SW 1271 (cell line): Measurements from ENCODE around the gene TCF20.

Source experiments
- DNase-seq, 2 experiments: peaks; one replicate each; lab custom pipeline; 2025; lab: John Stamatoyannopoulos, UW

The TCF20 gene

GRCh38 chr22:42261296-42261695 is 9.2 kb downstream of the TCF20 start:
- no peak for DNase-seq

GRCh38 chr22:42258126-42258525 is 12.3 kb downstream of the TCF20 start:
- DNase-seq: no peak

DNA sequence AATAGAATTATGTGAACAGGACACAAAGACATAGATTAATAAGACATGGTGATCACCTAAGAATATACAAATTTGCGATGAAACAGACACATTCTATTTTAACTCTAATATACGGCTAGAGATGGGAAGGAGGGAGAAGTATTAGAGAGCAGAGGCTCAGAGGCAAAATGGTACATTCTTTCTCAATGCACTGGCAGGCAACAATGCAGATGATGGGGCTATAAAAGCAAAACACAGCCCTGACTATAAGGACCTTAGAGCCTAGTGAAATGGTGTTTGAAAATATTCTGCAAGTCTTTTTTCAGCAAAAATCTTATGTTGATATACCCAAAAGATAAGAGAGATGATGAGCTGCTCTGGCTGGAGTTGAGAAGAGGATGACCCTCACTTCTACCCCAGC is 13.1 kb downstream of the TCF20 start:
- DNase-seq: no peak

GRCh38 chr22:42256930-42257329 is 13.5 kb downstream of the TCF20 start:
- no peak for DNase-seq

- DNase-seq: no peak
Measured at GRCh38 chr22:42256220-42256619, 14.2 kb downstream of the TCF20 start.

GRCh38 chr22:42249831-42250230 is 20.6 kb downstream of the TCF20 start:
- DNase-seq: no peak

DNA sequence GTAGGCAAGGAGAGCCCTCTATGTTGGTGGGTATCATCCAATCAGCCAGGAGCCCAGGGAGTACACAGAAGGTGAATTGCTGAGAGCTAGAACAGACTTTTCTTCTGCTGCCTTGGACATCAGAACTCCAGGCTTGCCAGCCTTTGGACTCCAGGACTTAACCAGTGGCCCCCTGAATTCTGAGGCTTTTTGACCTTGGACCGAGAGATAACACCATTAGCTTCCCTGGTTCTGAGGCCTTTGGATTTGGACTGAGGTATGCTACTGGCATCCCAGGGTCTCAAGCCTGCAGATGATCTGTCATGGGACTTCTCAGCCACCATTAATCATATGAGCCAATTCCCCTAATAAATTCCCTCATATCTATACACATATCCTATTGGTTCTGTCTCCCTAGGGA is 21.5 kb downstream of the TCF20 start:
- no peak for DNase-seq

DNA sequence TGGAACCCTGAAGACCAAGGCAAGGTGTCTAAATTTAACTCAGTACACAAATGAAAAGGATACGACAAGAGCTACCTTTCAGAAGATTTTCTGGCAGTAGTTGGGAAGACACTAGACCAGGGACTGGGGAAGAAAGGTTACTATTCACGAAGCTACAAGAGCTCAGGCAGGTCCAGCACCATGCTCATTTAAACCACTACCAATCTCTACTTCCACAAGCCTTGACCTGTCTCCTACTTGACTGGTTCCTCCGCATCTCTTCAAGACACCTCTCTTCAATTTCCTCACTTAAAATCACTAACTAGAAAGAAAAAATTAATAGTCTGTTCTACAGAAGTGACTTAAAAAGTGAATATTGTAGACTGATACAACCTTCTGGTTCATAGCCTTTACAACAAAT is 22.9 kb downstream of the TCF20 start:
- no peak for DNase-seq

- no peak for DNase-seq
Measured at GRCh38 chr22:42243802-42244060, 26.7 kb downstream of the TCF20 start.

GRCh38 chr22:42236848-42237247 is 33.6 kb downstream of the TCF20 start:
- no peak for DNase-seq

DNA sequence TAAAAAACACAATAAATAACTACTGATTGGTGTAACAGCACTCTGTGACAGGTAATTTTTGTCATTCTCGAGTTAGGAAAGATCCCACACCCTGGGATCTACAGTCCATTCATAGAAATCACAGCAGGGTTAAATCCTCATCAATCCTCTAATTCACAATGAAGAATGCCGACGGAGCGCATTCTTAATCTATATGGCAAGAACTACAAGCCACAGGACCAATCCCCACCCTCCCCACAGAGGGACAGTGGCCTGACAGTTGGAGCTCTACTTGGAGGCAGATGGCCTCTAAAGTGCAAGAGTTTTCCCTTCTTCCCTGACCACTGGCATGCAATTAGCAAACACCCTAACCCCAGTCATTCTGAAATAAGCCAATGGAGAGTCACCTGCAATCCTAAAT is 34.2 kb downstream of the TCF20 start:
- no peak for DNase-seq

DNA sequence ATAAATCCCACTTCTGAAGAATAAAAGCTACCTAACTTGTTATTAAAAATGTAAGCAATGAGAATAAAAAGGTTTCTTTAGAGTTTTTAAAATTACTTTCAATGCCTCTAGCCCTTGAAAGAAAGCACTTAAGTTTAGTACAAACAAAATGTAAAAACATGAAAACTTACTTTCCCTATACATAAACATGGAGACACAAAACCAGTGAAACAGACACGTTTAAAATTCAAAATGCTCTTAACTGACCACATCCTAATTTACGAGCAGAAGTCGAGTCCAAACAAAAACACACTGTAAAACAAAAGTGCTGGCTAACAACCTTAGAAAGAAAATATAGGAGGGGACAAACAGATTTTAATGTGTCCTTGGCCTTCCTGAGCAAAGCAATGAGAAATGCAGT is 36.6 kb downstream of the TCF20 start:
- DNase-seq: no peak

DNA sequence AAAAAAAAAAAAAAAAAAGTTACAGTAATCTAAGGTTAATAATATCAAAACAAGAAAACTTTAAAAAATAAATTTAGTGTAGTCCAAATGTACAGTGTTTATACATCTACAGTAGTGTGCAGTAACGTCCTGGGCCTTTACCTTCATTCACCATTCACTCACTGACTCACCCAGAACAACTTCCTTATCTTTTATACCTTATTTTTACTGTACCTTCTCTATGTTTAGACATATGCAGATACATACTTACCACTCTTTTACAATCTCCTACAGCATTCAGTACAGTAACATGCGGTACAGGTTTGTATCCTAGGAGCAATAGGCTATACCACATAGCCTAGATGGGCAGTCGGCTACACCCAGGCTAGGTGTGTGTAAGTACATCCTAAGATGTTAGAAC is 38.5 kb downstream of the TCF20 start:
- no peak for DNase-seq

GRCh38 chr22:42229455-42230149 is 40.9 kb downstream of the TCF20 start:
- DNase-seq: no peak

DNA sequence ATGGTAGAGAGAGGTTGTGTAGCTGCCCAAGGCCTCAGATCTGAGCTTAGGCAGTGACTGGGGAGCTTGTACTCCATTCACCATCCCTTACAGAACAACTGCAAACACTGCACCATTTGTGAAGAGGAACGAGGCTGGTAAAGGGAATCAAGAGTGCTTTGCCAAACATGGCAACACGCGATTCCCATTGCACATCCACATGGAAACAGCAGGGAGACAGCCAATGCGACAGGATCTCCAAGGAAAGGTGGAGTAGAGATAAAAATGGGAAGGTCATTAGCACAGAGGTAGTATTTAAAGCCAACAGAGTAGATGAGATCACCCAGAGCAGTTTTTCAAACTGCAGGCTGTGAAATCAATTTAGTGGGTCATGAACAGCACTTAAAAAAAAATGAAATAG is 42.0 kb downstream of the TCF20 start:
- no peak for DNase-seq

DNA sequence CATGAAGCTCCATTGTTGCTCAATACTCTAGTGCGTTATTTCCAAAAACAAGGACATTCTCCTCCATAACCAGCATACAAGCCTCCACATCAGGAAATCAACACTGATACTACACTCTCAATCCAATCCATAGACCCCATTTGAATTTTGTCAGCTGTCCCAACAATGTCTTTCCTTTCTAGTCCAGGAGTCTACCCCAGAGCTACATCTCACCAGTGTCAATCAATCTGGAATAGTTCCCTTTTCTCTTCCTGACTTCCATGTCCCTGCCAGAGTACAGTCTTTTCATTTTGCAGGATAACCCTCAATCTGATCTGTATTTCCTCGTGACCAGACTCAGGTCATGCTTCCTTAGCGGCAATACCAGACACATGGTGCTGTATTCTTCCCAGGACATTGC is 43.0 kb downstream of the TCF20 start:
- DNase-seq: no peak

DNA sequence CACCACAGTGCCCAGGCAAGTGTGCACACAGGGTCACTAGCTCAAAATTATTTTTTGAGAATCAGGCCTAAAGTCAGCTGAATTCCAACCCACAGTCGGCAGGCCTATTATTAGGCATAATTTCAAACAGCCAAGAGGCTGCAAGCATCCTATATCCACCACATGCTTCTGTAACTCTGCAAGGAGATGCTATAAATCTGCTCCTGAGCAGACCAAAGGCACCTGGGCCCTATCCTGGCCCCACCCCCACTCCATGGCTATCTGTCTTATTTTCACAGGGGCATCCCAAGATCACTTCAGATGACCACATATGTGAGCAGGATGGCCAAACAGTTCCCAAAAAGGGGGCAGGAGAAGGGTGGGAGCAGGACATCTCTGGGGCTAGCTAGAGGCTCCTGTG is 44.6 kb downstream of the TCF20 start:
- no peak for DNase-seq

GRCh38 chr22:42222140-42222539 is 48.3 kb downstream of the TCF20 start:
- no peak for DNase-seq
